Lower leg skin (tissue), 3 donors: ENCODE data around the gene TAS1R2.
"Not testable (repeated sequence)": the region's sequence is repeated elsewhere in the genome, so short reads cannot be mapped to it uniquely, and the experiment has no call there.

ENCODE experiments used
- POLR2A ChIP-seq, 2 donors: fragments of 450-650 bp; IDR thresholded peaks; one replicate each; pipeline ENCODE4 v1.6.1; 2016 to 2017; ENCODE audit warnings: antibody characterized with exemption in 2 of 2, mild to moderate bottlenecking in 1 of 2, moderate library complexity in 1 of 2
- TF ChIP-seq, protein P1 (sequence below), 3 donors: fragments of 450-650 bp; IDR thresholded peaks; one replicate each; pipeline ENCODE4 v1.5.1; 2016; ENCODE audit warnings: antibody characterized with exemption in 3 of 3, mild to moderate bottlenecking in 3 of 3, moderate library complexity in 2 of 3

DNA sequence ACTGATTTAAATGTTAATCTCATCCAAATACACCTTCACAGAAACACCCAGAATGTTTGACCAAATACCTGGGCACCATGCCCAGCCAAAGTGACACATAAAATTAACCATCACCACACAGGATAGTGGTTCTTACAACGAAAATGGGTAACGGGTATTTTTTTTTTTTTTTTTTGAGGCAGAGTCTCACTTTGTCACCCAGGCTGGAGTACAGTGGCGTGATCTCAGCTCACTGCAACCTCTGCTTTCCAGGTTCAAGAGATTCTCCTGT lies 11.1 kb upstream of the TAS1R2 start:
- TF ChIP-seq, protein P1, sequence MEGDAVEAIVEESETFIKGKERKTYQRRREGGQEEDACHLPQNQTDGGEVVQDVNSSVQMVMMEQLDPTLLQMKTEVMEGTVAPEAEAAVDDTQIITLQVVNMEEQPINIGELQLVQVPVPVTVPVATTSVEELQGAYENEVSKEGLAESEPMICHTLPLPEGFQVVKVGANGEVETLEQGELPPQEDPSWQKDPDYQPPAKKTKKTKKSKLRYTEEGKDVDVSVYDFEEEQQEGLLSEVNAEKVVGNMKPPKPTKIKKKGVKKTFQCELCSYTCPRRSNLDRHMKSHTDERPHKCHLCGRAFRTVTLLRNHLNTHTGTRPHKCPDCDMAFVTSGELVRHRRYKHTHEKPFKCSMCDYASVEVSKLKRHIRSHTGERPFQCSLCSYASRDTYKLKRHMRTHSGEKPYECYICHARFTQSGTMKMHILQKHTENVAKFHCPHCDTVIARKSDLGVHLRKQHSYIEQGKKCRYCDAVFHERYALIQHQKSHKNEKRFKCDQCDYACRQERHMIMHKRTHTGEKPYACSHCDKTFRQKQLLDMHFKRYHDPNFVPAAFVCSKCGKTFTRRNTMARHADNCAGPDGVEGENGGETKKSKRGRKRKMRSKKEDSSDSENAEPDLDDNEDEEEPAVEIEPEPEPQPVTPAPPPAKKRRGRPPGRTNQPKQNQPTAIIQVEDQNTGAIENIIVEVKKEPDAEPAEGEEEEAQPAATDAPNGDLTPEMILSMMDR (IDR thresholded peaks at IDR 0.05): not testable (repeated sequence)
- TF ChIP-seq POLR2A (IDR thresholded peaks at IDR 0.05): not testable (repeated sequence)
